Left ventricle myocardium inferior (tissue), 1 donor: ENCODE data around the gene BRAT1. TPM values are rescaled to one million over a fixed set of nuclear protein-coding genes. Genes with fewer than 3 reads are reported as not detected.

Experiments
- DNase-seq: peaks from one replicate; pipeline ENCODE4 v3.0.0-alpha.2; 2020
- H3K27ac ChIP-seq: fragments of 200-600 bp; replicated peaks from 2 replicates; pipeline ENCODE4 v1.8.0; 2021
- H3K27me3 ChIP-seq: fragments of 200-600 bp; 2 replicates; pipeline ENCODE4 v1.8.0; 2021; ENCODE audit warnings: low read depth
- H3K36me3 ChIP-seq: fragments of 200-600 bp; 2 replicates; pipeline ENCODE4 v1.8.0; 2021
- H3K4me1 ChIP-seq: fragments of 200-600 bp; 2 replicates; pipeline ENCODE4 v1.8.0; 2021
- H3K4me3 ChIP-seq: fragments of 200-600 bp; 2 replicates; pipeline ENCODE4 v1.8.0; 2021; ENCODE audit warnings: mild to moderate bottlenecking, moderate library complexity
- H3K9me3 ChIP-seq: fragments of 200-600 bp; replicated peaks from 2 replicates; pipeline ENCODE4 v1.8.0; 2021
- intact Hi-C: fragments of 100-400 bp; cut with micrococcal nuclease; formaldehyde crosslinking; loops from one replicate; pipeline ENCODE4 v1.11.0; 2022
- total RNA-seq: library from RNA; stranded (reverse); fragmentation: NEBNext Ultra II Directional; extraction: Animal tissue kit (Norgen Biotek cat#: 25700); gene quantifications from one replicate; pipeline ENCODE4 v1.2.1, GENCODE V29; 2021
- TF ChIP-seq, protein P1 (sequence below): fragments of 200-600 bp; IDR thresholded peaks from 2 replicates; pipeline ENCODE4 v1.8.0; 2021; ENCODE audit warnings: antibody characterized with exemption, mild to moderate bottlenecking, borderline replicate concordance
- donor health status: DM: no; HTN: yes; CAD: no; lungs with severe emphysema.

Gene BRAT1
- total RNA-seq, 1 donor from 2014 or later: 13.7 TPM

DNA sequence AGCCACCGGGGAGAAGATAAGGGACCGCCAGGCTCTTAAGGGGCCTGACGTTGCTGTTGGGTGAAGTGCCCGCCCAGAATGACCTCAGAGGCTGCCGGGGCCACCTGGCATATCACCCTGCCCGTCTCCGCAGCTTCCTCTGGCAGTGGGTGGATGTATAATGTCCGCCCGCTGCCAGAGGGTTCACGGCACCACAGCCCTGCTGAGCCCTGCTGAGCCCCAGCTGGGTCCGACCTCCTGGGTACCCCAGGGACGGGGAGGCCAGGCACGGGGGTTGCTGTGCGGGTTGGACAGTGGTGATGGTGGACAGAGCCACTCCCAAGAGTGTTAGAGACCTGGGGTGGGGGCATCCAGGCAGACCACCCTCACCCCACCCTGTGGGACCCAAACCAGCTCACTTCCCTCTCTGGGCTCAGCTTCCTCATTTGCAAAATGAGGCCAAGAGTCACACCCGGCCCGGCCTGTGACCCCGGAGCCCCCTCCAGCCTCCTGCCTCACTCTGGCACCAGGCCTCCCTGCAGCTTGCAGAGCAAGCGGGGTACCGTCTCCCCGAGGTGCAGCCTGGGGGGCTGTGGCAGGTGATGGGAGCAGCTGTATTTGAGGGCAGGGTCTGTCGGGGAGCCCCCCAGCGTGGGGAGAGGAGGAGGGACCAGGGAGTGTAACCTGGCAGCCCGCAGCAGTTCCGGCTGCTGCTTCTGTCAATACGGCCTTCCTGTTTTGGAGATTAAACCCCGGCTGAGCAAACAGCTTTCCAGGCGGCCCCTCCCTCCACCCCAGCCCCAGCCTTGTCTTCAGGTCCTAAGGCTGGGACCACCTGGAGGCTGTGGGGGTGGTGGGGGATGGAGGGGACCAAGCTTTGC is 44.2 kb downstream of the BRAT1 start:
- H3K27ac ChIP-seq: peak overlapping the region; percentile 42
- TF ChIP-seq, protein P1, sequence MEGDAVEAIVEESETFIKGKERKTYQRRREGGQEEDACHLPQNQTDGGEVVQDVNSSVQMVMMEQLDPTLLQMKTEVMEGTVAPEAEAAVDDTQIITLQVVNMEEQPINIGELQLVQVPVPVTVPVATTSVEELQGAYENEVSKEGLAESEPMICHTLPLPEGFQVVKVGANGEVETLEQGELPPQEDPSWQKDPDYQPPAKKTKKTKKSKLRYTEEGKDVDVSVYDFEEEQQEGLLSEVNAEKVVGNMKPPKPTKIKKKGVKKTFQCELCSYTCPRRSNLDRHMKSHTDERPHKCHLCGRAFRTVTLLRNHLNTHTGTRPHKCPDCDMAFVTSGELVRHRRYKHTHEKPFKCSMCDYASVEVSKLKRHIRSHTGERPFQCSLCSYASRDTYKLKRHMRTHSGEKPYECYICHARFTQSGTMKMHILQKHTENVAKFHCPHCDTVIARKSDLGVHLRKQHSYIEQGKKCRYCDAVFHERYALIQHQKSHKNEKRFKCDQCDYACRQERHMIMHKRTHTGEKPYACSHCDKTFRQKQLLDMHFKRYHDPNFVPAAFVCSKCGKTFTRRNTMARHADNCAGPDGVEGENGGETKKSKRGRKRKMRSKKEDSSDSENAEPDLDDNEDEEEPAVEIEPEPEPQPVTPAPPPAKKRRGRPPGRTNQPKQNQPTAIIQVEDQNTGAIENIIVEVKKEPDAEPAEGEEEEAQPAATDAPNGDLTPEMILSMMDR: no peak
- no peak for DNase-seq
- no peaks in the 10 kb centered on the region for H3K36me3 ChIP-seq
- no peaks in the 10 kb centered on the region for H3K9me3 ChIP-seq
- no peak overlapping the region for H3K4me3 ChIP-seq
- intact Hi-C loops: no loop called here
- H3K4me1 ChIP-seq: peaks cover 58% of the 10 kb centered on the region
- H3K27me3 ChIP-seq: no peaks in the 10 kb centered on the region

DNA sequence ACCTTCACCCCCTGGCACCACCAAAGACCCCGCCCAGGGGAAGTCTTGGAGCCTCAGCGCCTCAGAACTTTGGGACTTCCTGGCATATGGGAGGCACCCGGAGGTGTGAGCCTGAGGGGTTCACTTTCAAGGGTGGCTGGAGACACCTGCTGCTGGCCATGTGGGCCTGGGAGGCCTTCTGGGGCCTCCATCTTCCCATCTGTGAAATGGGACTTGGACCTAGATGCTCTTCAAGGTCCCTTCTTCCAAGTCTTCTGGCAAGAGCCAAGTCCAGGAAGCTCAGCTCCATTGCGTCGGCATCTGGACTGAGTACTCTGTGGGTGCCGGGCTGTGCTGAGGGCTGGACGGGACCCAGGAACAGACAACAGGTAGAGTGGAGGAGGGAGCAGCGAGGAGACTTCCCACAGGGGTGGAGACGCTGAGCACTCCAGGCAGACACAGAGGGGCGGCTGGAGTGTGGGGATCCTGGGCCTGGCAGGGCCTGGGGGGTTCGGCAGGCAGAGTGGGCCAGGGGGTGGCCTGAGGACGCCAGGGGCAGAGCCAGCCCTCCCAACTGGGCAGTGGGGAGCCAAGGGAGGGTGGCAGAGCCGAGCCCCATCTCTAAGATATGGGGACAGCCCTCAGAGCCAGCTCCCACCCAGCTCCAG is 45.1 kb downstream of the BRAT1 start:
- DNase-seq: no peak

DNA sequence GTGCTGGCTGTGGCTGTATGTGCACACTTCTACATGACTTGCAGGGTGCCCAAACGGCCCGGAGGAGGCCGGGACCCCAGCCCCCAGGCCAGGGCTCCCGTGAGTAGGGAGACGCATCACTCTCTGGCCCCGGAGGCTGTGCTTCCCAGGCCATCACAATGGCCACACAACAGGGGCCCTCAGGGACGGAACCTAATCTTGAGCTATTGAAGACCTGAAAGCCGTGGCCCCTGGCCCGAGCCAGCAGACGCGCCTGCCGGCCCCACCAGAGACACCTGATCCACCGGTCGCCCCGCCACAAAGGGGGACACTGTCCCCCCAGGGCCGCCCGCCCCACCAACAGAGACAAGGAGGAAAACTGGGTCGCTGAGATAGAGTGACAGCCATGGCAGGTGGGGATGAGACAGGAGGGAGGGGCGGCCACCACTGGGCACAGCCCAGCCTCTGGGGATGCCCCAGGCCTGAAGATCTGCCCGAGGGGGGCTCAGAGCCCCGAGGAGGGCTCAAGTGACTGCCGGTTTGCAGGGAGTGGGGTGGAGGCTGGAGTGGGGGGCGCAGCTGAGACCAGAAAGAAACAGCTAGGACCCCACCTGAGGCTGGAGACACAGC is 45.9 kb downstream of the BRAT1 start:
- Histone ChIP-seq H3K27me3 (no peaks in the 10 kb centered on the region), H3K4me3 (no peak overlapping the region), H3K27ac (peak overlapping the region; percentile 72), H3K36me3 (no peaks in the 10 kb centered on the region), H3K4me1 (peaks cover 58% of the 10 kb centered on the region), H3K9me3 (no peaks in the 10 kb centered on the region)
- DNase-seq: no peak
- TF ChIP-seq, protein P1: no peak
- intact Hi-C loops: no loop called here

More for the DNA sequence above, 45.1 kb downstream of the BRAT1 start:
- TF ChIP-seq, protein P1: no peak
- Histone ChIP-seq H3K36me3 (no peaks in the 10 kb centered on the region), H3K4me1 (peaks cover 58% of the 10 kb centered on the region), H3K4me3 (no peak overlapping the region), H3K9me3 (no peaks in the 10 kb centered on the region), H3K27ac (no peak overlapping the region), H3K27me3 (no peaks in the 10 kb centered on the region)
- intact Hi-C loops: no loop called here

DNA sequence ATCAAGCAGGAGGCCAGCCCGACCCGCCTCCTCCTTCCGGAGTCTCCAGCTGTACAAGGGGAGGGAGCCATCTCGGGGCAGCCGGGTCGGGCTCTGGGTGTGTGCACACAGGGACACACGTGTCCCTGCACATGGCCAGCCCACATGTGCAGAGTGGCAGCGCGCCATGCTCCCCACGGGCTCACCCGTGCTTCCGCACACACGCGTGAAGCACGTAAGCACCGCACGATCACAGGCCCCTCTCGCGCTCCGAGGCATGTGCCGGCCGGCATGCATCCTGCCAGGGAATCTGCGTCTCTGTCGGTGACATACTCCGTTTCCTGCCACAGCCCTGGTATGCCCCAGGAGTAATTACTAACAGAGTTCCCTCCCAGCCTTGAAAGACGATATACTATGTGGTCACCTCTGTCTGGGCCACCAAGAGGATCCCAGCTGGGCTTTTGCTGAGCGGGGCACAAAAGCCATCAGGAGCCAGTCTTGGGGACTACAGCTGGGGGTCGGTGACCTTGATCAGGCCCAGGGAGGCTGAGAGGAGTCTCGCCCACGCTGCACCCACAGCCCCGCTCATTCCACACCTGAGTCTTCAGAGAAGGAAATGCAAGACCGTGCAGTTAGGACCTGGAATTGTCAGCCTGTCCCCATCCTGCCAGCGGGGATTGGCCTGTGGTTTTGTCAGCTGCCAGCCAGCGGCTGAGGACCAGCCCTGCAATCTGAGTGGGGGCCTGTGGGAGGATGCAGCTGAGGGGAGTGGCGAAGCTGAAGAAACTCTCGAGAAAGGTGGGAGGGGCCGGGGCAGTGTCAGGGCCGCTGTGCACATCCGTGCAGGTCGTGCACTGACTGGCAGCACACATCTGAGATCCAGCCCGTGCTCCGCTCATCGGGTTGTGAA is 46.8 kb downstream of the BRAT1 start:
- Histone ChIP-seq H3K27me3 (no peaks in the 10 kb centered on the region), H3K4me1 (peaks cover 58% of the 10 kb centered on the region), H3K9me3 (no peaks in the 10 kb centered on the region), H3K4me3 (peak overlapping the region; percentile 29), H3K27ac (peak overlapping the region; percentile 72), H3K36me3 (no peaks in the 10 kb centered on the region)
- DNase-seq: peak; percentile 79
- intact Hi-C loops: no loop called here
- TF ChIP-seq, protein P1: no peak

DNA sequence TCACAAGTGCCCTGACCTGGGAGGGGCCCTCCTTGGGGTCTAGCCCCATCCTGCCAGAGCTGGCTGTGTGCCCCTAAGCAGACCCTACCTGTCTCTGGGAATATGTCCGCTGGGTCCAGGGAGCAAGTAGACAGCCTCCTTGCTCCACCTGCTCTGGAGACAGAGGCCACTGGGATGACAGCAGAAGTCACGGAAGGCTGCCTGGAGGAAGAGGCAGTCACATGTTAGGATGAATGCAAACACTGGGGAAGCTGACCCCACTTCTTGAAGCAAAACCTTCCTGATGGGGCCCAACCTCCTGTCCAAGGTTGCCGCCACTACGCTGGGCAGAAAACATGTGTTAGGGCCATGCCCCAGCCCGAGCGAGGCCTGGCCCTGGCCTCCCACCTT is 47.4 kb downstream of the BRAT1 start:
- DNase-seq: no peak
- no peaks in the 10 kb centered on the region for H3K27me3 ChIP-seq
- H3K9me3 ChIP-seq: no peaks in the 10 kb centered on the region
- peaks cover 58% of the 10 kb centered on the region for H3K4me1 ChIP-seq
- peak overlapping the region; percentile 72 for H3K27ac ChIP-seq
- no peaks in the 10 kb centered on the region for H3K36me3 ChIP-seq
- intact Hi-C loops: no loop called here
- peak overlapping the region; percentile 29 for H3K4me3 ChIP-seq
- TF ChIP-seq, protein P1: no peak
